ENCODE results near the gene MFAP3L.
A peak's percentile ranks its signal among the peaks of the same experiment; 100 is the strongest.
"Not testable (repeated sequence)": the region's sequence is repeated elsewhere in the genome, so short reads cannot be mapped to it uniquely, and the experiment has no call there.

MFAP3L gene

DNA sequence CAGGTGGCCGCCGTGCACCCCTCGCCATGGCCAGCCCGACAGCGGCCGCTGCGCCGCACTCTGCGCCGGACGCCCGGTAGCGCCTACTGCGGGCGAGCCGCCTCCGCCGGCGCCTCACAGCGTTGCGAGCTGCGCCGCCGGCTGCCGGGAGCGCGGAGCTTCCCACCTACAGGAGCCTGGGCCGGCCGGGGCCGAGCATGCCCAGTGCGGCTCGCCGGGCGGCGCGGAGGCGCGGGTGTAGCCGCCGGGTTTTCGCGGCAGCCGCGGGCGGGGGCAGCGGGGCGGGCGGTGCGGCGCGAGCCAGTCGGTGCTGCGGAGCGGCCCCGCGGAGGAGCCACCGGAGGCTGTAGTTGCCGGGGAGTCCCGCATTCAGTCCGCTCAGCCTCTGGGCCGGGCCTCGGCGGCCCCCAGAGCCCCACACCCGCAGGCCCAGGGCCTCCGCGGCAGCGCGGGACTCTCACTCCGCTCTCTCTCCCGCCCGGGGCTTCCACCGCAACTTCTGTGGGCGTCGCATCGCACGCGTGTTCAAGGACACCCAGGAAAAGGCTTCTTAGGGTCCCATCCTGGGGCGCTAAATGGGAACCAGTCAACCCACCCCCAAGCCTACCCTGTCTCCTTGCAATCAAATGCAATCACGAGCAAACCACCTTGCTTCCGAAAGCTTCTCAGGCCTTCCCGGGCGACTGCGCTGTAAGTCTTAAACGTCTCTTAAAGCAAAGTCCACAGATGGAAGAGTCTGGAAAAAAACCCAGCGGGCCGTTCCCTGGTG is at the start of gene MFAP3L:
TSS of gene MFAP3L (minus strand) at position 143 of the 769 bp plus-strand sequence. CDS start 20,518 bp downstream, outside the sequence.
- DNase-seq (ENCODE audit: low read depth in 2 of 2) = peak; percentile 53 to 59

GRCh38 chr4:170071196-170071595 is 45.0 kb upstream of the MFAP3L start:
- no peak for DNase-seq (ENCODE audit: low read depth in 2 of 2)

DNA sequence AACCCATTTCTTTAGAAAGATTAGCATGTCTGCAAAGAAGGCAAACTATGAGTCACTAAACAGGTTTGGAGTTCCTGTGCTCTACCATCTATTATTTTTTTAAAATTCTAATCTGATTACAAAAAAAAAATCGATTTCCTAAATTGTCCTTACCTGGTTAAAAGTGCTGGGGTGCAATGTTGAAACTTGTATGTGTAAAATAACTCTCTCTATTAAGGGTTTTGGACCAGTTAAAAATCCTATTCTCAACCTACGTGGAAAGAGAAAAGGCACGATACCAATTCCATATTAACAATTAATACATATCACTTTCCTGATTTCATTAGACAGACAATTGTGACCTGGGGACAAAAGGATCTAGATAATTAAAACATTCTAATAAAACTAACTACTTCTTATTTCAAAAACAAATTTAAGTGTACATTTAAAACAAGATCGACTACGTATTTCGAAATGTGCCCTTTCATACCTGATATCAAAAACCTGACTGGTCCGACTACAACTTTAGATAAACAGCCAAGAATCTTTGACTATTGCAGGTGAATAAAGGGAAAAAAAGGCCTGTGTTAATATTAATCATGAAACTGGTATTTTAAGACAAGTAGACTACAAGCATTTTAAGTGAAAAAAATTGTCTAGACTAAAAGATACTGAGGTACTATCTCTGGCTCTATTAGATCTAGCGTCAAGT is 42.4 kb upstream of the MFAP3L start:
- no peak for DNase-seq (ENCODE audit: low read depth in 2 of 2)

GRCh38 chr4:170059421-170059820 is 33.2 kb upstream of the MFAP3L start:
- DNase-seq (ENCODE audit: low read depth in 2 of 2) = no peak

- no peak for DNase-seq (ENCODE audit: low read depth in 2 of 2)
Measured at GRCh38 chr4:170058826-170059225, 32.6 kb upstream of the MFAP3L start.

DNA sequence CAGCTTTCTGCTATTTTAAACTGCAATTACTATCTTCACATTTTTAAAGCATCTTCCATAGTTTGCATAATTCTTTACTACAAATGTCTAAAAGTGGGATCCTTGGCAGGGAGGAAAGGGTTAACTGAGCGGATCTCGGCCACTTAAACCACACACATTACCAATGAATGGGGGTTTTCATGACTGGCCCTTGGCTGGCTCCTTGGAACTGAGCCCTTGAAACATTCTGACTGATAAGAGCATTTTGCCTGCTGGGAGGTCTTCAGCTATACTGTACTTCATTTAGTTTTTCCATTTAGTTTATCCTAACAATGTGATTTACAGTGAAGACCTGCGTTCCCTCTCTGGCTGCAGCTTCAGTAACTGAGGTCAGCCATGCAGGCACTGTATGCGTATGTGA is 31.7 kb upstream of the MFAP3L start:
- DNase-seq (ENCODE audit: low read depth in 2 of 2) = no peak

DNA sequence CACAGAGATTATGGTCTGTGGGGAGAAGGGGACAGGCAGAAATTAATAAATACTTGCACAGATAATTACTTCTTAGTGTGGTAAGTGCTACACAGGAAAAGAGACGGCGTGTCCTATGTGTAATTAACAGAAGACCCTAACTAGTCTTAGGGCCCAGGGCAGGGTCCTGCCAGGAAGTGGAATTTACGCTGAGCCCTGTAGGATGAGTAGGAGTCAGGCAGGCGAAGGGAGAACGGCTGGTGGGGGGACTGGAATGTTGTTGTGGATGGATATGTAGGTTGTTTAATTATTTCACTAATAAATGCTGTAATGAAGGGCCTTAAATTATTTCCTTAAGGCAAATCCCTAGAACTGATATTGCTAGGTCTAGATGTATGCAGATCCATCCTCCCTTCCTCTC is 26.7 kb upstream of the MFAP3L start:
- no peak for DNase-seq (ENCODE audit: low read depth in 2 of 2)

DNA sequence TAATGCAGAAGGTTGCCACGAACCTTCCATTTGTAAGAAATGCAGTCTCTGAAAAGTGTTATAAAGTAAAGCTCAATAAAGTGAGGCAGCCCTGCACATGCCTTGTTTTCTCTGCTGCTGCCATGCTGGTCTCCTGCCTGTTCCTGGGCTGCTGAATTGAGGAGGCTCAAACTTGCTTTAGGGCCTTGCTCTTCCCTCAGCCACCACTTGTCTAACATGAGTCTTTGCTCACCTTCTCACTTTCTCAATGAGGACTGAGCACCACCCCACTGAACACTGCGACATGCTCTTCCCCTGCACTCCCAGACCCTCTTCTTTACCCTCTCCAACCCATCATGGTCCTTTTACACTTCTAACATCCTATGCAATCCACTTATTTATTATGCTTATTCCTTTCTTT is 25.2 kb upstream of the MFAP3L start:
- DNase-seq (ENCODE audit: low read depth in 2 of 2) = no peak

- DNase-seq (ENCODE audit: low read depth in 2 of 2) = no peak
Measured at GRCh38 chr4:170049766-170050165, 23.6 kb upstream of the MFAP3L start.

DNA sequence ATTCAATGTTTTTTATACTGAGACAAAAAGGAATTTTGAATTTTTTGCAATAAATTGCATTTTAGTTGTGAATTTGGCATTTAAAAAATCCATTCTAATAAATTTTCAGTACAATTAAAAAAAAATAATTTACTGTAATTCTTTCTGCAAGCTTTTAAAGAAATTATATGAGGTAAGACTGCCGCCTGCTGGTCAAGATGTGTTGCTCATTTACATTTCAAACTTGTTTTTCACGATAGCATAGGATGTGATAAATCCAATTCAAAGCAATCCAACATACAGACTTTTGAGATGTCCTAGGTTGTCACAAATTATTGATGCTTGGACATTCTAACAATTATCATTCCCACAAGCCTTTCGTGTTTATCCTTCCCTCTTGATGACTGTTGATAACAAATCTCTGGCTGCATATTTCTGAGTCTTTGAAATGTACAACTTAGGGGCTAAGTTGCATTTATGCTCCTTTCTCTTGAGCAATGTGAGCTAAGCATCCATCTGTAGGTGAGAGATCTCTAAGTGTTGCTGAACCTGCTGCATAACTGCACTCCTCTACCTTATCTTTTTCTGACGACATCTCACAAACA is 21.7 kb upstream of the MFAP3L start:
- peak in 1 of 2 donors; percentile 32 for DNase-seq (ENCODE audit: low read depth in 2 of 2)

DNA sequence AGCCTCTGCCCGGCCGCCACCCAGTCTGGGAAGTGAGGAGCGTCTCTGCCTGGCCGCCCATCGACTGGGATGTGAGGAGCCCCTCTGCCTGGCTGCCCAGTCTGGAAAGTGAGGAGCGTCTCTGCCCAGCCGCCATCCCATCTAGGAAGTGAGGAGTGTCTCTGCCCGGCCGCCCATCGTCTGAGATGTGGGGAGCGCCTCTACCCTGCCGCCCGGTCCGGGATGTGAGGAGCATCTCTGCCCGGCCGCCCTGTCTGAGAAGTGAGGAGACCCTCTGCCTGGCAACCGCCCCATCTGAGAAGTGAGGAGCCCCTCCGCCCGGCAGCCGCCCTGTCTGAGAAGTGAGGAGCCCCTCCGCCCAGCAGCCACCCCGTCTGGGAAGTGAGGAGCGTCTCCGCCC is 20.0 kb upstream of the MFAP3L start:
- DNase-seq (ENCODE audit: low read depth in 2 of 2) = not testable (repeated sequence)

DNA sequence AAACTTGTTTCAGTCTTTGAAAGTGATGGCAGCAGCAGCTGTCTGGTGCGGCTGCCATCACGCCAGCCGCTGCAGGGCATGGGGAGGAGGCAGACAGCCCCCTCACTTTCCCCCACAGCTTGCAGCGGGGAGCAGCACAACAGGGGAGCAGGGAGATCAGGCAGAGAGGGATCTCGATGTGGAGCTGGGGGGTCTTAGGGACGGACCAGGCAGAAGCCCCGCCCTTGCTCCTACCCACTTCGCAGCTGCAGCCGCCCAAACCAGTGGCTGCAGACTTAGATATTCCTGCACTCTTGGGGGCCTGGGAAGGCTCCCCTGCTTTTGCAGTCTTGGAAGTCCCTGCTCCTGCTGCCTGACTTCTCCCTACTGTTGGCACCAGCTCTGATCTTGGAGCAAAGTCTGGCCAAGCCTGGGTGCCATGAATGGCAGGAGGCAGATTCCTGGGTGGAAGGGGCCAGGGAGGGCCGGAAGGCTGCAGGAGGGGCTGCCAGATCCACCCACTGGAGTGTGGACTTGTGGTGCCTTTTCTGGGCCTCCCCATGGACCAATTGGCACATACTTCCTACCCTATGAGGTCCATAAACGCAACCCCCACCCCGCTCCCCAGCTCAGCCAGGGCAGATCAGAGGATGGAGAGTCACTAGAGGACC is 14.0 kb upstream of the MFAP3L start:
- DNase-seq (ENCODE audit: low read depth in 2 of 2) = no peak

DNA sequence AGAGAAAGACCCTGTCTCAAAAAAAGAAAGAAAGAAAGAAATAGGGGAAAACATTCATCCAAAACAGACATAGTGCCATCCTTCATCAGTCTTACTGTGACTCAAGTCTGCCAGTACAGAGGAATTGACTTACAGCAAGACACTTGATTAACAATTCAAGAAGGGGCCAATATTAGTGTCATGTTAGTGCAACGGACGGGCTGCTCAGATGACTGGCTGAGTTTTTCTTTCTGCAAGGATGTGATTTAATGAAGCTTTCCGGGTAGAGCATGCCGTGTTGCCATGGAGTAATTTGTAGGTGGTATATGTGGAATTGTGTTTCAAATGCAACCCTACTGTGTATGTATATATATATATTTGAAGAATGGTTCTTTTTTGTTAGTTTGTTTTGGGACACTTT is 12.6 kb upstream of the MFAP3L start:
- no peak for DNase-seq (ENCODE audit: low read depth in 2 of 2)

GRCh38 chr4:170038232-170038631 is 12.0 kb upstream of the MFAP3L start:
- DNase-seq (ENCODE audit: low read depth in 2 of 2) = no peak

- DNase-seq (ENCODE audit: low read depth in 2 of 2) = no peak
Measured at GRCh38 chr4:170037481-170037880, 11.3 kb upstream of the MFAP3L start.

DNA sequence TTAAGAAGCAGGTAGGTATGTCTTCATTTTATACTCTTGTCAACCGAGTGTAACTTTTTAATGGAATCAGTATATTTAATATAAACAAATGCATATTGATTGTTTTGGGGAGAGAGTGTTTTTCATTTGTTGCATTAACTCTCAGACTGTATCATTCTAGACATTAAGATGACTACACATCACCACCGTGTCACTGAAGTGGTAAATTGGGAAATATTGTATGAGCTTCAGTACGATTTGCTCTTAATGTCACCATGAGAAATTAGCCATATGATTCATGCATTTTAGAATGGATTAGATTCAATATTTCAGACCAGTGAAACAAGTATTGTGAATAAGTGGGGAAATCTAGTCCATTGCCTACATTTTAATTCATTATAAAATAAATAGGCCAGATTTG is 9.7 kb upstream of the MFAP3L start:
- DNase-seq (ENCODE audit: low read depth in 2 of 2) = no peak

DNA sequence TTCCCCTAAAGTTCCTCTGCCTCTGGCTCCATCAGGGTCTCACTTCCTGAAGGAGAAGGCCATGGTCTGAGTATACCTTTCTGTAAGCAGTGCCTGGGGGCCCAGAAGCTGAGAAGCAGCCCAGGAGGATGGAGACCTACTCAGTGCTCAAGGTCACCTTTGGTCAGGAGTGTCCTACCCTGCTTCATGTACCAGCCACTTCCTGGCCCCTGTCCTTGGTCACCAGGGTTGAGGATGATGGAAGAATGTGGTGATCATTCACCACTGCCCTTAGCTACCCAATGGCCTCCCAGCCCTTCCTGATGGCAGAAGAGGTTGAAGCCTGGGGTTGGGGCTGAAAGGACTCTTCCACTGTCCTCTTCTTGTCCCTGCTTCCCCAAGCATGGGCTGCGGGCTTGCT is 9.0 kb upstream of the MFAP3L start:
- DNase-seq (ENCODE audit: low read depth in 2 of 2) = no peak

- no peak for DNase-seq (ENCODE audit: low read depth in 2 of 2)
Measured at GRCh38 chr4:170033999-170034398, 7.8 kb upstream of the MFAP3L start.

GRCh38 chr4:170030121-170030520 is 3.9 kb upstream of the MFAP3L start:
- no peak for DNase-seq (ENCODE audit: low read depth in 2 of 2)

GRCh38 chr4:170027181-170027829 is 1.1 kb upstream of the MFAP3L start:
- DNase-seq (ENCODE audit: low read depth in 2 of 2) = peak; percentile 70 to 81

DNA sequence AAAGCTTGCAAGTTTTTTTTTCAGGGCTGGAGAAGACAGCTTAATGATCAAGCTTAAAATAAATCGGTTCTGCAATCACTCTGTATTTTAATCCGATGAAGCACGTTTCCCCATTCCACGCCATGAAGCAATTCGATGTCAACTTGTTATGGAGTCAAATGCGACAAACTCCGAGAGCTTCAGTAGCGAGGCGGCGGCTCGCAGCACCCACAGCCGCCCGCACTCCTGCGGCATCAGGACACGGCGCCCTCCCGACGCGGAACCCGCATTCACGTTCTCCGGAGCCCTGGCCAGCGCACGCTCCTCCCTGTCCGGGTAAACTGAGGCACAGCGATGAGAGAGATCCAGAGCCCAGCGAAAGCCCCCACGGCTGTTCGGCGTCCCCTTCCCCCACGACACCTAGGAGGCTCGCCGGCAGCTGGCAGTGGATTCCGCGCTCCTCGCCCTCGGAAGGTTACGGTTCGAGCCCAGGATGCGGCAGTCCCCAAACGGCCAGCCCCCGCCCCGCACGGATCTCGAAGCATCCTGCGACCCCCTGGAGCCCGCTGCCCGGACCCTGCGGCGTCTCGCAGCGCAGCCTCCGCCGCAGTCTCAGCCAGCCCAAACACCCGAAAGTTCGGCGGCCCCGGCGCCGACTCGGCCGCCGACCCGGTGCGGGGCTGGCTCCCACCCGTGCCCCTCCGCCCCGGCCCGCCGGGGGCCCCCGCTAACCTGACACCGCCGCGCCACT is 507 bp downstream of the MFAP3L start:
- no peak for DNase-seq (ENCODE audit: low read depth in 2 of 2)
